GM18873 (cell line): ENCODE data around the gene PER2.
A peak's percentile ranks its signal among the peaks of the same experiment; 100 is the strongest.

Experiments
- ATAC-seq: cut with Tn5 transposase; IDR thresholded peaks from one replicate; pipeline ENCODE4 v1.9.1; 2021; ENCODE audit warnings: mild to moderate bottlenecking, moderate library complexity, moderate number of reproducible peaks; ENCODE audit not compliant: unreplicated experiment, low FRiP score

Gene PER2

GRCh38 chr2:238252766-238253630 is 35.4 kb downstream of the PER2 start:
- ATAC-seq, result no peak

GRCh38 chr2:238251986-238252385 is 36.4 kb downstream of the PER2 start:
- no peak for ATAC-seq

GRCh38 chr2:238251331-238251730 is 37.1 kb downstream of the PER2 start:
- no peak for ATAC-seq

GRCh38 chr2:238250896-238251295 is 37.5 kb downstream of the PER2 start:
- ATAC-seq, result no peak

- ATAC-seq, result no peak
Measured at GRCh38 chr2:238247841-238248453, 40.5 kb downstream of the PER2 start.

GRCh38 chr2:238247002-238247822 is 41.2 kb downstream of the PER2 start:
- no peak for ATAC-seq

GRCh38 chr2:238244151-238244550 is 44.3 kb downstream of the PER2 start:
- no peak for ATAC-seq

- no peak for ATAC-seq
Measured at GRCh38 chr2:238243496-238244076, 44.8 kb downstream of the PER2 start.

- no peak for ATAC-seq
Measured at GRCh38 chr2:238242731-238243495, 45.5 kb downstream of the PER2 start.

GRCh38 chr2:238241970-238242369 is 46.4 kb downstream of the PER2 start:
- ATAC-seq, result no peak

- no peak for ATAC-seq
Measured at GRCh38 chr2:238240757-238241711, 47.4 kb downstream of the PER2 start.

GRCh38 chr2:238239863-238240756 is 48.3 kb downstream of the PER2 start, which contains the start of gene HES6:
TSS of gene HES6 (minus strand) at chr2:238240038. CDS start at chr2:238239905, 133 bp downstream.
- ATAC-seq, result peak; percentile 63

- ATAC-seq, result no peak
Measured at GRCh38 chr2:238239543-238239862, 48.9 kb downstream of the PER2 start.

- ATAC-seq, result no peak
Measured at GRCh38 chr2:238238766-238239542, 49.5 kb downstream of the PER2 start.

GRCh38 chr2:238238311-238238765 is 50.1 kb downstream of the PER2 start:
- ATAC-seq, result no peak

GRCh38 chr2:238237431-238238135 is 50.8 kb downstream of the PER2 start:
- no peak for ATAC-seq
